HG03575 (cell line): ENCODE measurements around the gene SEC11A.
"Not testable (repeated sequence)": the region's sequence is repeated elsewhere in the genome, so short reads cannot be mapped to it uniquely, and the experiment has no call there.

Experiments used
- ATAC-seq: cut with Tn5 transposase; IDR thresholded peaks from one replicate; pipeline ENCODE4 v1.9.1; 2021; ENCODE audit not compliant: unreplicated experiment, insufficient number of reproducible peaks, low FRiP score; ENCODE audit errors: extremely low read depth

The SEC11A gene

DNA sequence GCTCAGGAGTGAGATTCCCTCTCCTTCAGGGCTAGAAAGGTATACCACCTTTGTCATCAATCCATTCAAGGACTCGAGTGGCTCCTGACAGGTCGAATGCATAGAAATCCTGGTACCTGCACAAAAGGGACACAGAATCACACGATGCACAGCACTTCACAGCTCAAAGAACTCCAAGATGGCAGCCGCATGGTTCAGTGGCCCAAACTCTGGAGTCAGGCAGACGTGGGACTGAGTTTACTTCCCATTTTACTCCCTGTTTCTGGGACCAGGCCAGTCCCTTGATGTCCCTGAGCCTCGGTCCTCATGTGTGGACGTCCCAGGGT lies 62.4 kb downstream of the SEC11A start:
- ATAC-seq, result no peak

DNA sequence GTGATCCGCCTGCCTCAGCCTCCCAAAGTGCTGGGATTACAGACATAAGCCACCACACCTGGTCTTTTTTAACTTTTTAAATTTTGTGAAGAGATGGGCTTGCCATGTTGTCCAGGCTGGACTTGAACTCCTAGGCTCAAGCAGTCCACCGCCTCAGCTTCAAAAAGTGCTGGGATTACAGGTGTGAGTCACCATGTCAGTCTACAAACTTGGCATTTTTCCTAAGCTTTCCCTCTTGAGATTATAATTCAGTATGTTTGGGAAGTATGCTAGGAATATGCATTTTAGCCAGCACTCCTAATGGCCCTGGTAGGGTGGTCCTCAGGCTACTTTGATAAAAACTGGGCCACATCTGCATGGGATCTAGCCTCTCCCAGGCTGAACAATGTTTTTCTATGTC lies 66.2 kb downstream of the SEC11A start:
- no peak for ATAC-seq

DNA sequence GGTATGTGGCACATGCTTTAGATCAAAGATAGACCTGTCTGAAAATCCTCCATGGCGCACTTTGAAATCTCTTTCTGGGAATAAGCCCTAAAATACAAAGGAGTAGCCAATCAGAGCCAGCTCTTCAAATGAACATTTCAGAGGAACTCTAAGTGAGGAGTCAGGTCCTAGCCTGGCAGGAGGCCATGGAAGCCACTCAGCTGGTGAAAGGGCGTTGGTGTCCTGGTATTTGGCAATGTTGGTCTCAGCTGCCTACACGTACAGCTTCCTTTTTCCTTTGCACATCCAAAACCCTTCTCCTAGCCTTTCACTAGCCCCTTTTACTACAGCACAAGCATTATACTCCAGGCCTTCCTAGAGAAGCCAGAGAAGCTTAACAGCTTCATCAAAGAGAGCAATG lies 67.4 kb downstream of the SEC11A start:
- no peak for ATAC-seq

DNA sequence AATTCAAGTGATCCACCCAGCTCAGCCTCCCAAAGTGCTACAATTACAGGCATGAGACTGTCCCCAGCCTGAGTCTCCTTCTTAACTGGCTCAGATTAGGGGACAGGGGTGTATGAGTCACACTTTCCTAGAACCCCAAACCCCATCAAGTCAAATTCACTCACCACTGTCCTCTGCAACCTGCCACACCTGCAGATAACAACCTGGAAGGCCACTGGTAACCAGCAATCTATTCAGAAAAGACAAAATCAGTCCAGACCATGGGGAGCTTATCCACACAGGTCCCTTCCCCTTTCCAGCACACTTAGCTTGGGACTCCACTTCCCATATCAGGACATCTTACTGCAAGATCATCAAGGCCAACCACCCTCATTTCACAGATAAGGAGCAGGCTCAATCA lies 68.2 kb downstream of the SEC11A start:
- no peak for ATAC-seq

DNA sequence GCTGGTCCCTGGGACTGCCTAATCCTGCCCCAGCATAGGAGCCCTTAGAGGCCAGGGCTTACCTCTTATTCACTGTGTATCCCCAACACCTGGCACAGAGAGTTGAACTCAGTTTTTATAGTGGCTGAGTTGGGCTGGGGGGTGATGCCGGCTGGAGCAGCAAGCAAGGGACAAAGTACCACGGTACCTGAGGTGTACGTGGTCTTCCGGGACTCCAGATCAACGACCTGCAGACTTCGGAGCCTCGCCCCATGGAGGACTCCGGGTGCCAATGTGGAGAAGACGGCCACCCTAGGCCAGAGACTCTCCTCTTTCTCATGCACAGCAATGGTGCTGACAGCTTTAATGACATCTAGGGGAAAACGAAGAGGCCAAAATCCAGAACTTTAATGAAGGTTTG lies 69.9 kb downstream of the SEC11A start:
- ATAC-seq, result no peak

DNA sequence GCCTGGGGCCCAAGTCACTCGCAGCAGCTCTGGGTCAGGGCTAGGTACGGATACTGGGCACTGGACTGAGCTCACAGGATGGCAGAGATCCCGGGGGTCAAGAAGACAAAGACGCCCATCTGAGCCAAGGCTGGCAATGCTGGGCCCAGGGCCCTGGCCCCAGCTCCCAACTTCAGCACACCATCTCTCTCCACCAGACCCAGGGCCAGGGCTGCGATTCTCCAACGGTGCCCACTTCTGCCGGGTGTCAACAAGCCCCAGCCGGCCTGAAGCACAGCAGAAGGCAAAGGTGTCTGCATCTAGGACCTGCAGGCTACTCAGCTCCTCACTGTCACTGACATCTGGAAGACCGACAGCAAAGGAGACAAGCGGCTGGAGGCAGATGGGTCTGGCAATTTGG lies 70.4 kb downstream of the SEC11A start:
- ATAC-seq, result no peak

DNA sequence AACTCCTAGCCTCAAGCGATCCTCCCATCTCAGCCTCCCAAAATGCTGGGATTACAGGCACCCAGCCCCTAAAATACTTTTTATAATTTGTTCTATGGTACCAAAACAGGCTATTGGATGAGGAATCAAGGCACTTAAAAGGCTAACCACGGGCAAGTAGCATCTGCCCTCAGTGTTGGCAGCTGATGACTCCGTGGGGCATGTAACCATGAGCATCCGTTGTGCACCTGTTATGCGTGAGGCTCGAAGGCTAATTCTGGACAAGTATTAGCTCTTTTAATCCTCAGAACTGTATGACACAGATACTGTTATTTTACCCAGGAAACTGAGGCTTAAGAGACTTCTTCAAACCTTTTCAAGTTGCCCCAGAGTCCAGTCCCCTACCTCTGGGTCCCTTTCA lies 72.1 kb downstream of the SEC11A start:
- no peak for ATAC-seq

DNA sequence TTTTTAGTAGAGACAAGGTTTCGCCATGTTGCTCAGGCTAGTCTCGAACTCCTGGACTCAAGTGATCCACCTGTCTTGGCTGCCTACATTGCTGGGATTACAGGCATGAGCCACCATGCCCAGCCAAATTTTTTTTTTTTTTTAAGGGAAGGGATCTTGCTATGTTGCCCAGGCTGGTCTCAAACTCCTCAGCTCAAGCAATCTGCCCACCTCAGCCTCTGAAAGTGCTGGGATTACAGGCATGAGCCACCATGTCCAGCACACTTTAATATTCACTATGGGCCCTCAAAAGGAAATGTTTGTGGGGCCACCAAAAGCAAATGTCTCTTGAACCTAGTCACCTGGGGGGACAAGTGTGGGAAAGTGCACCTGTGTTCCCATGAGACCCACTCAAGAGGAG lies 73.3 kb downstream of the SEC11A start:
- ATAC-seq, result not testable (repeated sequence)

DNA sequence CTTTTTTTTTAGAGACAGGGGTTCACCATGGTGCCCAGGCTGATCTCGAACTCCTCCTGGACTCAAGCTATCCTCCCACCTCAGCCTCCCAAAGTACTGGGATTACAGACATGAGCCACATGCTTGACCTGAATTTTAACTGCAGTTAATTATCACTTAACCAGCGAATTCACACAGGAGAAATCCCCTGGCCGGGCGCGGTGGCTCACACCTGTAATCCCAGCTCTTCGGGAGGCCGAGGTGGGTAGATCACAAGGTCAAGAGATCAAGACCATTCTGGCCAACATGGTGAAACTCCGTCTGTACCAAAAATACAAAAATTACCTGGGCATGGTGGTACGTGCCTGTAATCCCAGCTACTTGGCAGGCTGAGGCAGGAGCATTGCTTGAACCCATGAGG lies 74.1 kb downstream of the SEC11A start:
- ATAC-seq, result not testable (repeated sequence)

DNA sequence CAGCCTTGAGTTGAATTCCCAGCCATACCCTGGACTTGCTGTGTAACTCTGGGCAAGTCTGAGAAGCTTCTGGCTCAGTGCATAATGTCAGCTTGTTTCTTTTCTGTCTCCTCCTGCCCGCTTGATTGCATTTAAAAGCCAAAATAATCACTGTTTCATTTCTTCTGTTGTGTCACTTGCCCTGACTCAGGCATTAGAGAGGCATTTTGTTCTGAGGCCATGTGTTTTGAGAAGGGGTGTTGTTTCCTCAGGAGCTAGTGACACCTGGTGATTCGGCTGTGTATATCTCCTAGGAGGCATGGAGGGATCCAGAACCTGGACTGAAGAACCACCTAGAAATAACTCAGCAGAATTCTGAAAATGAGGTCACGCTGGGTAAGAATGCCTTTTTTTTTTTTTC lies 77.8 kb downstream of the SEC11A start:
- ATAC-seq, result no peak

DNA sequence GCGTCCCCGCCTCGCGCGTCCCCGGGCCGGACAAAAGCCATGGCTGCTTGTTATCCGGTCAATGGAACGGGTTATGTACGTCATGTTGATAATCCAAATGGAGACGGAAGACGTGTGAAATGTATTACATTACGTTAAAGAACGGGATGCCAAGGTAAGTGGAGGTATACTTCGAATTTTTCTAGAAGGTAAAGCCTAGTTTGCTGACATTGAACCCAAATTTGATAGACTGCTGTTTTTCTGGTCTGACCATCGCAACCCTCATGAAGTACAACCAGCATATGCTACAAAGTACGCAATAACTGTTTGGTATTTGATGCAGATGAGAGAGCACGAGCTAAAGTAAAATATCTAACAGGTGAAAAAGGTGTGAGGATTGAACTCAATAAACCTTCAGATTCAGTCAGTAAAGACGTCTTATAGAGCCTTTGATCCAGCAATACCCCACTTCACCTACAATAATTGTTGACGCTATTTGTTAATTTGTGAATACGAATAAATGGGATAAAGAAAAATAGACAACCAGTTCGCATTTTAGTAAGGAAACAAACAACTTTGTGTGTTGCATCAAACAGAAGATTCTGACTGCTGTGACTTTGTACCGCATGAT lies 81.6 kb downstream of the SEC11A start:
- no peak for ATAC-seq

DNA sequence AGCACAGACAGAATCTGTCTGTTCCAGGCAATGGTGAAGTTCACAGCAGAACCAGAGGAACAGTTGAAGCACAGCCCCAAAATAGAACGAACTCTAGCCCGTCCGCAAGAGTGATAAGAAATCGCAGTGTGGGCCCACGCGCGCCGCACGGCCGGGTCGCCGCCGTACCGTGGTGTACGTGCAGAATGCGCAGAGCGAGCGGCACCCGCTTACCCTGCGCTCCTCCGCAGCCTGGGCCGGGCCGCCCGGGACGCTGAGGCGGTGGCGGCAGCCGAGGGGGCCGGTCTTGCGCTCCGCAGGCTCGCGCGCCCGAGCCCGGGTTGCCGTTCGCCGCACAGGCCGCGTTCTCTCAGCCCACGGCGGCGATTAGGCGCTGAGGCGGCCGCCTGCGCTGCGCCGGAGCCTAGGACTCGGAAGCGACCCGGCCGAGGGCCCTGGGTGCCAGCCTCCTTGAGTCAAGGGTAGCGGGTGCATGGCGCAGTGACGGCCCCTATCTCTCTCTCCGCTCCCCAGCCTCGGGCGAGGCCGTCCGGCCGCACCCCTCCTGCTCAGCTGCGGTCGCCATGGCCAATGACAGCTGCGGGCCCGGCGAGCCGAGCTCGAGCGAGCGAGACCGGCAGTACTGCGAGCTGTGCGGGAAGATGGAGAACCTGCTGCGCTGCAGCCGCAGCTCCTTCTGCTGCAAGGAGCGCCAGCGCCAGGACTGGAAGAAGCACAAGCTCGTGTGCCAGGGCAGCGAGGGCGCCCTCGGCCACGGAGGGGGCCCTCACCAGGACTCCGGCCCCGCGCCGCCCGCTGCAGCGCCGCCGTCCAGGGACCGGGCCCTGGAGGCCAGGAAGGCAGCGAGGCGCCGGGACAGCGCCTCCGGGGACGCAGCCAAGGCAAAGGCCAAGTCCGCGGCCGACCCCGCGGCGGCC lies 82.4 kb downstream of the SEC11A start:
- ATAC-seq, result no peak

DNA sequence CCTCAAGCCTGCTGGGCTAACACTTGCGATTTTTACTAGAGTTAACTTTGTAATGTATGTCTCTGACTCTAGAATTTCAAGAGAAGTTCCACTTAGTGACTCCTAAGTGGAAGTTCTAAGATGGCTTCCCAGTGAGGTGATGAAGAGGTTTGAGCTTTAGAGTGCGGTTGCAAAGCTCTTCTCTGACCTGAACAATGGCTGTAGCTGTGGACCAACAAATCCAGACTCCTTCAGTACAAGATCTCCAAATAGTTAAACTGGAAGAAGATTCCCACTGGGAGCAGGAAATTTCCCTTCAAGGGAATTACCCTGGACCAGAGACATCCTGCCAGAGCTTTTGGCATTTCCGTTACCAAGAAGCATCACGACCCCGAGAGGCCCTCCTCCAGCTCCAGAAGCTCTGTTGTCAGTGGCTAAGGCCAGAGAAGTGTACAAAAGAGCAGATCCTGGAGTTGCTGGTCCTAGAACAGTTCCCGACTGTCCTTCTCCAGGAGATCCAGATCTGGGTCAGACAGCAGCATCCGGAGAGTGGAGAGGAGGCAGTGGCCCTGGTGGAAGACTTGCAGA lies 84.2 kb downstream of the SEC11A start:
- no peak for ATAC-seq

DNA sequence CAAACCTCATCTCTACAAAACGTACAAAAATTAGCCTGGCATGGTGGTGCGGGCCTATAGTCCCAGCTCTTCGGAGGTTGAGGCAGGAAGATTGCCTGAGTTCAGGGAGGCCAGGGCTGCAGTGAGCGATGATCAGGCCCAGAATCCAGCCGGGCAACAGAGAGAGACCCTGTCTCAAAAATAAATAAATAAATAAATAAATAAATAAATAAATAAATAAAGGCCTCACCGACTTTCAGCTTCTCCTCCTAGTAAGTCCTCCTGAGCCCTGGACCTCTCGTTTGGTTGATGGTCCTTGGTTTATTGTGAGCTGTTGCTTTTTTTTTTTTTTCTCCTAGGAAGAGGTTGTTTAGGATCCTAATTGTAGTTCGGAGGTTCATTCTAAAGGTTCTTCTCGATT lies 86.9 kb downstream of the SEC11A start:
- no peak for ATAC-seq

DNA sequence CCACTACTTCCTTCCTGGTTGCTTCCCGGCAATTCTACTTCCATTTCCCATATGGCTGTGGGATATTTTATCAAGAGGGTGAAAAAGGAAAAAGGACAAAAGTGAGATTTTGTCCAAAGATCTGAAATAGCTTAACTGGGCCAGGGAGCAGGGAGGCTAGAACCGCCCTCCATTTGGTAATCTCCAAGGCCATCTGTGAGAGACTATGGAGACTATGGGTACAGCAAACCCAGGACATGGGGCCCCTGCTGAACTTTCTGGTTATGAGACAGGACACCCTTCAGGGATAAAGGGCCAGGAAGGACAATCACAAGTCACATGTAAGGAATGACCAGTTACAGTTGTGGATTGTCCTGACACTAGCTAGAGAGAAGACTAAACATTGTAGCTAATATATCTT lies 90.8 kb downstream of the SEC11A start:
- no peak for ATAC-seq

DNA sequence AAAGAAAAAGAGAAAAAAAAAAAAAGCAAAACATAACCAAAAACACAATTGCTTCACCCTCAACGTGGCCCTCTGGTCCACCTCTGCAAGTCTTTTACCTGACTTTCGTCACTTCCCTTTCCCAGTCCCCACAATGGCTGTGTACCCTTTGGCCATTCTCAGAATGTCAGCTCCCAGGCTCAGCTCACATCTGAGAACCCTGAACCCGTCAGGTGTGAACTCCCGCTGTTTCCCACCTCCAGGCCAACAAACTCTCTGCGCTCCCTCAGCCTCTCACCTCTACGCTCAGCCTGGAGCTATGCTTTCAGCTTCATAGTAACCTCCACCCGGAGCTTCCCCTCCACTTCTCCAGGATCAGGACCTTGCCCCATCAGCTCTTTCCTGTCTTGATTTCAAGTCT lies 91.6 kb downstream of the SEC11A start:
- no peak for ATAC-seq

DNA sequence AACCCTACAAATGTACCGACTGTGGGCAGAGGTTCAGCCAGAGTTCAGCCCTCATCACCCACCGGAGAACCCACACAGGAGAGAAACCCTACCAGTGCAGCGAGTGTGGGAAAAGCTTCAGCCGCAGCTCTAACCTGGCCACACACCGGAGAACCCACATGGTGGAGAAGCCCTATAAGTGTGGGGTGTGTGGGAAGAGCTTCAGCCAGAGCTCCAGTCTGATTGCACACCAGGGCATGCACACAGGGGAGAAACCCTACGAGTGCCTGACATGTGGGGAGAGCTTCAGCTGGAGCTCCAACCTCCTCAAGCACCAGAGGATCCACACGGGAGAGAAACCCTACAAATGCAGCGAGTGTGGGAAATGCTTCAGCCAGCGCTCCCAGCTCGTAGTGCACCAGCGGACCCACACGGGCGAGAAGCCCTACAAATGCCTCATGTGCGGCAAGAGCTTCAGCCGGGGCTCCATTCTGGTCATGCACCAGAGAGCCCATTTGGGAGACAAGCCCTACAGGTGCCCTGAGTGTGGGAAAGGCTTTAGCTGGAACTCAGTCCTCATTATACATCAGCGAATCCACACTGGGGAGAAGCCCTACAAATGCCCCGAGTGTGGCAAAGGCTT lies 94.5 kb downstream of the SEC11A start:
- no peak for ATAC-seq

DNA sequence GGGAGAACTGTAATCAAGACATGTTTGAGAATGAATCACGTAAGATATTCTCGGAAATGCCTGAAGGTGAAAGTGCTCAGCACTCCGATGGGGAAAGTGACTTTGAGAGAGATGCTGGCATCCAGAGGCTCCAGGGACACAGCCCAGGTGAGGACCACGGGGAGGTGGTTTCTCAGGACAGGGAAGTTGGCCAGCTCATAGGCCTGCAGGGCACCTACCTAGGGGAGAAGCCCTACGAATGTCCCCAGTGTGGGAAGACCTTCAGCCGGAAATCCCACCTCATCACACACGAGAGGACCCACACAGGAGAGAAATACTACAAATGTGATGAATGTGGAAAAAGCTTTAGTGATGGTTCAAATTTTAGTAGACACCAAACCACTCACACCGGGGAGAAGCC lies 95.3 kb downstream of the SEC11A start:
- no peak for ATAC-seq
